SU-DHL-6 (cell line): ENCODE results near the gene MLST8.
"Not testable (repeated sequence)": the region's sequence is repeated elsewhere in the genome, so short reads cannot be mapped to it uniquely, and the experiment has no call there.

Experiments
- H2AFZ ChIP-seq: fragments of 200-600 bp; sonication (generic); 2 replicates; pipeline ENCODE4 v1.6.1; 2014; ENCODE audit warnings: low read depth, mild to moderate bottlenecking, moderate library complexity, mixed read lengths, antibody characterized with exemption, low read length; ENCODE audit not compliant: severe bottlenecking
- H3F3A ChIP-seq: fragments of 200-600 bp; shearing (Covaris generic); 2 replicates; pipeline ENCODE4 v1.6.0; 2016; ENCODE audit warnings: antibody characterized with exemption, mild to moderate bottlenecking; ENCODE audit not compliant: insufficient read depth
- H3K27ac ChIP-seq: fragments of 200-600 bp; sonication (generic); 2 replicates; pipeline ENCODE4 v1.5.1; 2016; ENCODE audit warnings: low read depth, mild to moderate bottlenecking, low read length, moderate library complexity, mixed read lengths
- H3K27me3 ChIP-seq: fragments of 200-600 bp; sonication (generic), shearing (Covaris generic); 2 replicates; pipeline ENCODE4 v1.6.0; 2014; ENCODE audit warnings: mild to moderate bottlenecking, low read length
- H3K36me3 ChIP-seq: fragments of 200-600 bp; sonication (generic); 2 replicates; pipeline ENCODE4 v1.6.1; 2014; ENCODE audit warnings: mild to moderate bottlenecking, low read length, mixed read lengths
- H3K4me2 ChIP-seq: fragments of 300-600, 200-600 bp; shearing (Covaris generic), sonication (generic); 2 replicates; pipeline ENCODE4 v1.6.0; 2014; ENCODE audit warnings: low read length, low read depth, mild to moderate bottlenecking; ENCODE audit not compliant: poor library complexity, severe bottlenecking
- H3K4me3 ChIP-seq: fragments of 200-600 bp; sonication (generic); 2 replicates; pipeline ENCODE4 v1.5.1; 2014; ENCODE audit warnings: antibody characterized with exemption, low read length, mild to moderate bottlenecking, mixed read lengths; ENCODE audit not compliant: insufficient read depth, poor library complexity, severe bottlenecking
- H3K79me2 ChIP-seq: fragments of 200-600 bp; sonication (generic); 2 replicates; pipeline ENCODE4 v1.6.1; 2014; ENCODE audit warnings: mild to moderate bottlenecking, low read length, moderate library complexity; ENCODE audit not compliant: insufficient read depth
- H3K9ac ChIP-seq: fragments of 200-600 bp; sonication (generic); 2 replicates; pipeline ENCODE4 v1.7.0; 2014; ENCODE audit warnings: mild to moderate bottlenecking, low read length
- H3K9me2 ChIP-seq: fragments of 200-600 bp; sonication (generic); replicated peaks from 2 replicates; pipeline ENCODE4 v1.6.1; 2014; ENCODE audit warnings: low read length; ENCODE audit not compliant: insufficient read depth
- H3K9me3 ChIP-seq: fragments of 200-600 bp; sonication (generic); 2 replicates; pipeline ENCODE4 v1.6.1; 2014; ENCODE audit warnings: low read length, mixed read lengths; ENCODE audit not compliant: insufficient read depth
- H4K20me1 ChIP-seq: fragments of 200-600 bp; sonication (generic); 2 replicates; pipeline ENCODE4 v1.6.1; 2014; ENCODE audit warnings: low read depth, mild to moderate bottlenecking, antibody characterized with exemption, low read length, moderate library complexity, mixed read lengths
- CTCF ChIP-seq: fragments of 200-600 bp; sonication (generic); IDR thresholded peaks from one replicate; pipeline ENCODE4 v1.5.1; 2017; ENCODE audit warnings: antibody characterized with exemption, mild to moderate bottlenecking, low read length, moderate library complexity; ENCODE audit not compliant: insufficient read depth, poor library complexity, severe bottlenecking
- EZH2phosphoT487 ChIP-seq: fragments of 200-600 bp; sonication (generic), shearing (Covaris generic); conservative IDR thresholded peaks from 2 replicates; pipeline ENCODE4 v1.6.1; 2018; ENCODE audit warnings: mild to moderate bottlenecking, antibody characterized with exemption, low read length, moderate library complexity, mixed read lengths

Gene MLST8

GRCh38 chr16:2256531-2257140, 51.4 kb downstream of the MLST8 start:
- H3K36me3 ChIP-seq: peaks cover 44% of the 10 kb centered on the region
- H3F3A ChIP-seq: peaks cover 37% of the 10 kb centered on the region
- peaks cover 27% of the 10 kb centered on the region; the same call in 1 of the 2 replicates for H3K79me2 ChIP-seq

GRCh38 chr16:2257726-2258125, 52.5 kb downstream of the MLST8 start:
- Histone ChIP-seq H3K4me2 (no peak overlapping the region), H3F3A (peaks cover 26% of the 10 kb centered on the region), H3K27ac (no peak overlapping the region), H3K9me3 (no peaks in the 10 kb centered on the region), H3K9me2 (no peaks in the 10 kb centered on the region), H3K9ac (no peak overlapping the region), H2AFZ (no peak overlapping the region), H3K36me3 (peaks cover 55% of the 10 kb centered on the region), H3K27me3 (no peaks in the 10 kb centered on the region), H4K20me1 (0 out of 2 replicates have a peak, but pooled peaks cover 4% of the 10 kb centered on the region), H3K4me3 (no peak overlapping the region), H3K79me2 (peaks cover 36% of the 10 kb centered on the region)
- TF ChIP-seq EZH2phosphoT487 (no peak), CTCF (no peak)

More at GRCh38 chr16:2256531-2257140, 51.4 kb downstream of the MLST8 start:
- Histone ChIP-seq H3K4me2 (no peak overlapping the region), H3K9me3 (no peaks in the 10 kb centered on the region), H3K4me3 (no peak overlapping the region), H2AFZ (no peak overlapping the region), H3K27me3 (no peaks in the 10 kb centered on the region), H3K9me2 (no peaks in the 10 kb centered on the region), H3K9ac (no peak overlapping the region), H3K27ac (no peak overlapping the region), H4K20me1 (0 out of 2 replicates have a peak, but pooled peaks cover 4% of the 10 kb centered on the region)
- TF ChIP-seq EZH2phosphoT487: no peak
- TF ChIP-seq CTCF: no peak

GRCh38 chr16:2258530-2258929, 53.3 kb downstream of the MLST8 start:
- not testable (repeated sequence) for H3K9me2 ChIP-seq, H3K27ac ChIP-seq, H3K4me2 ChIP-seq, H3K9me3 ChIP-seq, H2AFZ ChIP-seq, H3K27me3 ChIP-seq, H3K9ac ChIP-seq, H4K20me1 ChIP-seq, H3K4me3 ChIP-seq
- Histone ChIP-seq H3K79me2 (peaks cover 44% of the 10 kb centered on the region), H3F3A (peaks cover 18% of the 10 kb centered on the region; the same call in 1 of the 2 replicates), H3K36me3 (peaks cover 58% of the 10 kb centered on the region)
